GM21737 (cell line): ENCODE data around the gene FAS.

Experiments
- ATAC-seq: cut with Tn5 transposase; IDR thresholded peaks from one replicate; pipeline ENCODE4 v1.9.1; 2021; ENCODE audit warnings: mild to moderate bottlenecking, moderate library complexity; ENCODE audit not compliant: unreplicated experiment

FAS gene

GRCh38 chr10:88990384-88991160, at the start of gene FAS:
Gene FAS, plus strand, starts transcription at chr10:88990798. Its CDS starts 79 bp downstream, at chr10:88990877.
- ATAC-seq, result peak; percentile 53

GRCh38 chr10:88941026-88941425, 49.6 kb upstream of the FAS start:
- ATAC-seq, result no peak

GRCh38 chr10:88943778-88944177, 46.8 kb upstream of the FAS start:
- ATAC-seq, result no peak

DNA sequence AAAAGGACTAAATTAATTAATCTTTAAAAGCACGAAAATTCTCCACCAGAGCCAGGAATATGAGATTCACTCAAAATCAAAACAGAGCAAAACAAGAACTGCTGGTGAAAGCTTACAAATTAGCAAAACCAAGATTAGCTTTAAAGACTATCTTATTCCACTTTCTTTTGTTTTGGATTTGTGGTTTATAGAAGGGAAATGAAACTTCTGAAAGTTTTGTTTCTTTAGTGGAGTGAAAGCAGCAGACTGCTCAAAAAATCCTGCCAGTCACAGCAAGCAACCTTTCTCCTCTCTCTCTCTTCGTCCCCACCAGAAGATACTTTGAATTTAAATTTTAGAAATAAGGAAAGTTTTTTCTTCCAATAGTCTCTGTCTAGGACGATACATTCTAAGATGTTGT, 45.8 kb upstream of the FAS start:
- no peak for ATAC-seq

- ATAC-seq, result no peak
Measured at GRCh38 chr10:88946200-88946599, 44.4 kb upstream of the FAS start.

DNA sequence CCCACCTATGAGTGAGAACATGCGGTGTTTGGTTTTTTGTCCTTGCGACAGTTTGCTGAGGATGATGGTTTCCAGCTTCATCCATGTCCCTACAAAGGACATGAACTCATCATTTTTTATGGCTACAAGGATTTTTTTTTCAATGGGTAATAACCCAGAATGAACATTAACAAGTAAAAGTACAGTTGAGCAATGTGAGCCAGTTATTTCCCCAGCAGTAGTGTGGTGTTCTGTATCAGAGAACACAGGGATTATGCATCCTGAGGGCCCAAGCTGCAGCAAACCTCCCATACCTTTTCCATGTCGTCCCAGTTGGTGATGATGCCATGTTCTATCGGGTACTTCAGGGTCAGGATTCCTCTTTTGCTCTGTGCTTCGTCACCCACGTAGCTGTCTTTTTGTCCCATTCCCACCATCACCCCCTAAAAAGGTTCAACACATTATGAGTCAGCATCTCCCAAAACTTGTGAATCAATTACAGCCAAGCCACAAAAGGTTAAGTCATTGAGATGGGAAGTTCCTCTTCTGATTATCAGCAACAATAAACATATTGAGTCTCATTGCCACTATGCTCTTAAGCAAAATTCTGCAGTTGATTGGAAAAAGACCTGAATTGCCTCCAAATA, 43.5 kb upstream of the FAS start:
- ATAC-seq, result no peak

GRCh38 chr10:88949051-88949450, 41.5 kb upstream of the FAS start:
- no peak for ATAC-seq

GRCh38 chr10:88949912-88950837, 40.4 kb upstream of the FAS start:
- ATAC-seq, result no peak

- ATAC-seq, result no peak
Measured at GRCh38 chr10:88952647-88953111, 37.9 kb upstream of the FAS start, which contains the start of gene ACTA2. Gene ACTA2, minus strand, starts transcription at chr10:88952773. Its CDS starts 3,843 bp downstream, at chr10:88948930.

DNA sequence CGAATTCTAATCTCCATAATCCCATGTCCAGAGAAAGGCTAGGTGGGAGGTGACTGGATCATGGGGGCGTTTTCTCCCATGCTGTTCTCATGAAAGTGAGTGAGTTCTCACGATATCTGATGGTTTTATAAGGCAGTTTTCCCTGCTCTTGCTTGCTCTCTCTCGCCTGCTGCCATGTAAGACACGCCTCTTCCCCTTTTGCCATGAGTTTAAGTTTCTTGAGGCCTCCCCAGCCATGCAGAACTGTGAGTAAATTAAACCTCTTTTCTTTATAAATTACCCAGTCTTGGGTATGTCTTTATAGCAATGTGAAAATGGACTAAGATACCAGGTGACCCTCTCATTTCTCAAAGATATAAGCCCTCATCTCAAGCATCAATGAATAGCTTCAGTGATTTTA, 36.9 kb upstream of the FAS start:
- no peak for ATAC-seq

GRCh38 chr10:88954458-88955083, 36.0 kb upstream of the FAS start:
- ATAC-seq, result no peak

GRCh38 chr10:88957381-88957780, 33.2 kb upstream of the FAS start:
- ATAC-seq, result no peak

- no peak for ATAC-seq
Measured at GRCh38 chr10:88958721-88959120, 31.9 kb upstream of the FAS start.

DNA sequence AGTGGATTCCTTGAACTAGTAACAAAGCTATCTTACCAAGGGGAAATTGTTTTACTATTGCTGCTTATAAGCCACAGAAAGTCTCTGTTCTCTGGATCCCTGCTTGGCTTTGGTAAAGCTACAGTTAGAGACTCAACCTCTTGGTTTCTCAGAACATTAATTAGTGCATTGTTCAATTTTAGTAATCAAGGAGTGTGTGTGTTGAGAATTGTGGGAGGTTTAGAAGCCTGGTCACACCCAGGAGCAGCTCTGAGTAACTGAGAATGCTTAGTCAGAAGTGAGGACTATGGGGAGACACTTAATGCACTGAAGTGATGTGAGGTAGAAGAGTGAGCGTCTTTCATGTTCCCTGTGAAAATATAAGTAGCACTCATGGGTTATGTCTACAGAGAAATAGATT, 29.8 kb upstream of the FAS start:
- ATAC-seq, result no peak

GRCh38 chr10:88961266-88961665, 29.3 kb upstream of the FAS start:
- no peak for ATAC-seq

DNA sequence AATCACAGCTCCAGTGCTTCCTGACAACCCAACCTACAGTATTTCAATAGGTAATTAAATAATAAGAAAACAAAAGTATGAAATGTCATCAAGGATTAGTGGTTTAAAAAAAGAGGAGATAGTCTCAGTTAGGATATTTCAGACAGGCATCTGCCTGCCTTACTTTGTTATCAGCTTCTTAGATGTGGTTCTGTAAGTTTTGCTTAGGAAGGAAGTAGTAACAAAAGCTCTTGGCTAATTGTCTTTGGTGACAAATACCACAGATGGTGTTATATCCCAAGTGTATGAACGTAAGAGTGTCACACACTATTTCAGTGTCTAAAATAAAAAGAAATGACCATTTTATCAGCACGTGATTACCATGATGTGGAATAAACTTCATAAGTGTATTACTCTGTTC, 28.3 kb upstream of the FAS start:
- no peak for ATAC-seq

- ATAC-seq, result no peak
Measured at GRCh38 chr10:88963318-88963717, 27.3 kb upstream of the FAS start.

DNA sequence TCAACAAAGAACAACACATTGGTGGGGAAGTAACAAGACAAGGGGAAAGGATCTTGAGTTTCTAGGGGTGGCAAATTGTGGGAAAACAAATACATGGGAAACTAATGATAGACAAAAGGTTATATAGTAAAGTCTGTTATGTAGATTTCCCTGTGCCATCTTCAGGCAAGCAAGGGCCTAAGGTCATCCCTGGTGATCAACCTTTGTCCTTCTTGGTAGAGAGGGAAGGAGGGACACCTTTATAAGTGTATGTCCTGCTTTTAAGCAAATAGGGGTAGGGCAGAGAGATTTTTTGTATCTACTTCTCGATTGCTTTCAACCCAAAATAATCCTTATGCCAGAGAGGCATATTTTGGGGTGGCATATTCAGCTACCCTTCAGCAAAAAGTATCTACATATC, 26.2 kb upstream of the FAS start:
- ATAC-seq, result no peak

GRCh38 chr10:88964869-88965415, 25.7 kb upstream of the FAS start:
- no peak for ATAC-seq

GRCh38 chr10:88966797-88967196, 23.8 kb upstream of the FAS start:
- ATAC-seq, result no peak

GRCh38 chr10:88968391-88968790, 22.2 kb upstream of the FAS start:
- ATAC-seq, result no peak
